ENCODE data around the gene DNMT3A.

The DNMT3A gene

DNA sequence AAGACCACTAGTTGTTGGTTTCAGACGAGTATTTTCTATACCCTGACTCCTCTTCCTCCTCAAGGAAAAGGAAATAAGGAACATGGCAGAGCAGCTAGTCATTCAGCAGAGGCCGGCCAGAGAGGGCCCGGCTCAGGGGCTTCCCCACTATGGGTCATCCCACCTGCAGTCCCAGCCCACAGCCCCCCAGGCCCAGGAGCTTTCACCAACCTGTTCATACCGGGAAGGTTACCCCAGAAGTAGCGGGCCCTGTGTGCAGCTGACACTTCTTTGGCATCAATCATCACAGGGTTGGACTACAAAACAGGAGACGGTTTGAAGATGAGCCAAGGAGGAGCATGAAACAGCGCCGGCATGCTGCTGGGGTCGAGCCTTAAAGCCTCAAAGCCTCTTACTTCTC is 102.8 kb downstream of the DNMT3A start:
- CTCF ChIA-PET: interaction anchor here (0.7 kb wide), 1 partner anchor 10 kb away, joined by 4 read pairs; no protein-coding TSS in a partner anchor
- no peak for DNase-seq (ENCODE audit: extremely low spot score)
- POLR2A ChIA-PET: no interaction called here
- TF ChIP-seq FOXA1 (IDR thresholded peaks at IDR 0.05) (no peak), L3MBTL2 (conservative IDR thresholded peaks at IDR 0.05) (no peak), ELF4 (IDR thresholded peaks at IDR 0.05) (no peak), LEF1 (IDR thresholded peaks at IDR 0.05; ENCODE audit: borderline replicate concordance) (no peak), TARDBP (IDR thresholded peaks at IDR 0.05) (no peak), SUZ12 (IDR thresholded peaks at IDR 0.05) (no peak), FOXK2 (IDR thresholded peaks at IDR 0.05) (no peak), ZNF384 (IDR thresholded peaks at IDR 0.05) (no peak), HDGF (IDR thresholded peaks at IDR 0.05; ENCODE audit: borderline replicate concordance) (no peak), ARNT (IDR thresholded peaks at IDR 0.05) (no peak), BHLHE40 (IDR thresholded peaks at IDR 0.05; ENCODE audit: borderline replicate concordance) (no peak), NFRKB (IDR thresholded peaks at IDR 0.05) (no peak), SP1 (IDR thresholded peaks at IDR 0.05) (no peak), FOXM1 (IDR thresholded peaks at IDR 0.05; ENCODE audit: borderline replicate concordance) (no peak), CTBP1 (IDR thresholded peaks at IDR 0.05; ENCODE audit: borderline replicate concordance) (no peak)
- TF ChIP-seq, protein P1, sequence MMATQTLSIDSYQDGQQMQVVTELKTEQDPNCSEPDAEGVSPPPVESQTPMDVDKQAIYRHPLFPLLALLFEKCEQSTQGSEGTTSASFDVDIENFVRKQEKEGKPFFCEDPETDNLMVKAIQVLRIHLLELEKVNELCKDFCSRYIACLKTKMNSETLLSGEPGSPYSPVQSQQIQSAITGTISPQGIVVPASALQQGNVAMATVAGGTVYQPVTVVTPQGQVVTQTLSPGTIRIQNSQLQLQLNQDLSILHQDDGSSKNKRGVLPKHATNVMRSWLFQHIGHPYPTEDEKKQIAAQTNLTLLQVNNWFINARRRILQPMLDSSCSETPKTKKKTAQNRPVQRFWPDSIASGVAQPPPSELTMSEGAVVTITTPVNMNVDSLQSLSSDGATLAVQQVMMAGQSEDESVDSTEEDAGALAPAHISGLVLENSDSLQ (IDR thresholded peaks at IDR 0.05): no peak

DNA sequence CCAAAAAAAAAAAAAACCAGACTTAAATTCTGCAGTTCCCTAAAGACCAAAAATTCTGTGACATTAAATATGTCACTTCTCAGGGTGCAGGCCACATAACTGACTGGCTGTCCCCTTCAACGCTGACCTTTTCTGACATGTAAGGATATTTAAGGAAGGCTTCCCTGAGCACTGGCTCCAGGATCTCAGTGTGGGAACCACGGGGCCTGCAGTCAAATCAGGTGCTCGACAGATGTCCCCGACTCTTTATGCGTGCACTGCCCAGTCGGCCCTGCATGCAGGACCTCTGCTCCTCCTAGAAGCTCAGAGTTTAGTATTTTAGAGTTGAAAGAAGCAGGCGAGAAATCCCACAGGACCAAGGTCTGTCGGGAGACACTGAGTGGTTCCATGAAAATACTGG is 104.0 kb downstream of the DNMT3A start:
- ChIA-PET POLR2A (no interaction called here), CTCF (no interaction called here)
- no peak for DNase-seq (ENCODE audit: extremely low spot score)
- TF ChIP-seq CTBP1 (IDR thresholded peaks at IDR 0.05; ENCODE audit: borderline replicate concordance) (no peak), SUZ12 (IDR thresholded peaks at IDR 0.05) (no peak), ARNT (IDR thresholded peaks at IDR 0.05) (no peak), LEF1 (IDR thresholded peaks at IDR 0.05; ENCODE audit: borderline replicate concordance) (no peak)

GRCh38 chr2:25236736-25237135 is 105.0 kb downstream of the DNMT3A start:
- POLR2A ChIA-PET: no interaction called here
- no peak for TF ChIP-seq L3MBTL2 (conservative IDR thresholded peaks at IDR 0.05)
- TF ChIP-seq SP1 (IDR thresholded peaks at IDR 0.05): no peak
- TF ChIP-seq FOXK2 (IDR thresholded peaks at IDR 0.05): no peak
- TF ChIP-seq BHLHE40 (IDR thresholded peaks at IDR 0.05; ENCODE audit: borderline replicate concordance): no peak
- no peak for TF ChIP-seq ZNF384 (IDR thresholded peaks at IDR 0.05)
- no peak for TF ChIP-seq LEF1 (IDR thresholded peaks at IDR 0.05; ENCODE audit: borderline replicate concordance)
- no peak for TF ChIP-seq FOXM1 (IDR thresholded peaks at IDR 0.05; ENCODE audit: borderline replicate concordance)
- TF ChIP-seq SUZ12 (IDR thresholded peaks at IDR 0.05): no peak
- TF ChIP-seq HDGF (IDR thresholded peaks at IDR 0.05; ENCODE audit: borderline replicate concordance): no peak
- CTCF ChIA-PET: no interaction called here
- no peak for DNase-seq (ENCODE audit: extremely low spot score)

DNA sequence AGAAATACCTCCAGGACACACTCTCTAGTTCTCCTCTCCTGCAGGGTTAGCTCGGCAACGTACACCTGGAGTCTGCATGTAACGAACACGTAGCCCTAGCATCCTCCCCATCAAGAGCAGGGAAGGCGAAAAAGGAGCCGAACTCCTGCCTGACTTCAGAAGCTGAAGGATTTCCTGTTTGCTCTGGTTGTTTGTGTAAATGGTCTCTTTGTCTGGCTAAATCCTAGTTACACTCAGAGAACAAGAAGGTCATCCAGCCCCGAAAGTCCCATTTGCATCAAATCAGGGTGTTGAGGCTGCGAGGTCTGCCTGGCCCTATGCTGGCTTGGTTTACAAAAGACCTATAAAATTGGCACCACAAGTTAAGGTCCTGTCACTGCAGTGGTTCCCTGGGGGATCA is 107.0 kb downstream of the DNMT3A start:
- no peak for DNase-seq (ENCODE audit: extremely low spot score)
- POLR2A ChIA-PET: no interaction called here
- no peak for TF ChIP-seq ELF4 (IDR thresholded peaks at IDR 0.05)
- TF ChIP-seq BHLHE40 (IDR thresholded peaks at IDR 0.05; ENCODE audit: borderline replicate concordance): no peak
- no peak for TF ChIP-seq ARNT (IDR thresholded peaks at IDR 0.05)
- TF ChIP-seq CTBP1 (IDR thresholded peaks at IDR 0.05; ENCODE audit: borderline replicate concordance): no peak
- no peak for TF ChIP-seq L3MBTL2 (conservative IDR thresholded peaks at IDR 0.05)
- no peak for TF ChIP-seq FOXK2 (IDR thresholded peaks at IDR 0.05)
- TF ChIP-seq FOXA1 (IDR thresholded peaks at IDR 0.05): no peak
- no peak for TF ChIP-seq SP1 (IDR thresholded peaks at IDR 0.05)
- TF ChIP-seq, protein P1 (IDR thresholded peaks at IDR 0.05): no peak
- TF ChIP-seq LEF1 (IDR thresholded peaks at IDR 0.05; ENCODE audit: borderline replicate concordance): no peak
- no peak for TF ChIP-seq TARDBP (IDR thresholded peaks at IDR 0.05)
- TF ChIP-seq NFRKB (IDR thresholded peaks at IDR 0.05): no peak
- TF ChIP-seq HDGF (IDR thresholded peaks at IDR 0.05; ENCODE audit: borderline replicate concordance): no peak
- no peak for TF ChIP-seq FOXM1 (IDR thresholded peaks at IDR 0.05; ENCODE audit: borderline replicate concordance)
- TF ChIP-seq ZNF384 (IDR thresholded peaks at IDR 0.05): no peak
- TF ChIP-seq SUZ12 (IDR thresholded peaks at IDR 0.05): no peak
- CTCF ChIA-PET: no interaction called here

GRCh38 chr2:25233916-25234605 is 107.7 kb downstream of the DNMT3A start:
- ChIA-PET POLR2A (no interaction called here), CTCF (no interaction called here)
- DNase-seq (ENCODE audit: extremely low spot score): no peak
- TF ChIP-seq FOXA1 (IDR thresholded peaks at IDR 0.05) (no peak), FOXK2 (IDR thresholded peaks at IDR 0.05) (no peak), ELF4 (IDR thresholded peaks at IDR 0.05) (no peak), NFRKB (IDR thresholded peaks at IDR 0.05) (no peak), L3MBTL2 (conservative IDR thresholded peaks at IDR 0.05) (no peak), ZNF384 (IDR thresholded peaks at IDR 0.05) (no peak), SUZ12 (IDR thresholded peaks at IDR 0.05) (no peak), HDGF (IDR thresholded peaks at IDR 0.05; ENCODE audit: borderline replicate concordance) (no peak), SP1 (IDR thresholded peaks at IDR 0.05) (no peak), ARNT (IDR thresholded peaks at IDR 0.05) (no peak), TARDBP (IDR thresholded peaks at IDR 0.05) (no peak)
- TF ChIP-seq, protein P1 (IDR thresholded peaks at IDR 0.05): no peak

- no peak for TF ChIP-seq FOXM1 (IDR thresholded peaks at IDR 0.05; ENCODE audit: borderline replicate concordance)
- DNase-seq (ENCODE audit: extremely low spot score): no peak
- ChIA-PET POLR2A (no interaction called here), CTCF (no interaction called here)
Observed at GRCh38 chr2:25232248-25232825, 109.4 kb downstream of the DNMT3A start.

Measured in HEK293T (cell line).